Peyer's patch (tissue), 4 donors: Measurements from ENCODE around the gene SEPTIN5.

Experiments
- POLR2A ChIP-seq, 2 donors: fragments of 450-650 bp; IDR thresholded peaks; one replicate each; pipeline ENCODE4 v1.5.1; 2017; ENCODE audit warnings: antibody characterized with exemption in 2 of 2, mild to moderate bottlenecking in 2 of 2, moderate library complexity in 2 of 2
- TF ChIP-seq, protein P1 (sequence below), 6 experiments: fragments of 450-650 bp in 4 of 6; fragments of 200-600 bp in 2 of 6; sonication (generic) in 1 of 6; IDR thresholded peaks; one replicate each; pipeline ENCODE4 v1.5.1; 2017 to 2019; ENCODE audit warnings: antibody characterized with exemption in 6 of 6, mild to moderate bottlenecking in 3 of 6, moderate library complexity in 1 of 6

DNA sequence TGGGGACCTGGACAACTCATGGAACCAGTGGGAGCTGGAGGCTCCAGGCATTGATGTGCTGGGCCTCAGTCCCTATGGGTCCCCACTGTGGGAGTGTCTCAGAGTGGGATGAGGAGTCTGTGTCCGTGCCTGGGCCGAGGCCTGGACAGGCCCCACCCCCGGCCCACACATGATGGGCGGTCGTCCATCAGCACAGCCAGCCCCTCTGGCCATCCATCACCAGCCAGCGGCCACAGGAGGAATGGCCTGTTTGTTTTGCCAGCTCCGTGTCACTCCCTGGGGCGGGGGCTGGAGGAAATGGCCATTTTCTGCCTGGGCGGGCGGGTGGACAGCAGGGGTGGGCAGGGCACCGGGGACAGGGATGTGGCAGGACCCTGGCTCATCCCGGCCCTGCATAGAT is 33.2 kb downstream of the SEPTIN5 start:
- TF ChIP-seq, protein P1, sequence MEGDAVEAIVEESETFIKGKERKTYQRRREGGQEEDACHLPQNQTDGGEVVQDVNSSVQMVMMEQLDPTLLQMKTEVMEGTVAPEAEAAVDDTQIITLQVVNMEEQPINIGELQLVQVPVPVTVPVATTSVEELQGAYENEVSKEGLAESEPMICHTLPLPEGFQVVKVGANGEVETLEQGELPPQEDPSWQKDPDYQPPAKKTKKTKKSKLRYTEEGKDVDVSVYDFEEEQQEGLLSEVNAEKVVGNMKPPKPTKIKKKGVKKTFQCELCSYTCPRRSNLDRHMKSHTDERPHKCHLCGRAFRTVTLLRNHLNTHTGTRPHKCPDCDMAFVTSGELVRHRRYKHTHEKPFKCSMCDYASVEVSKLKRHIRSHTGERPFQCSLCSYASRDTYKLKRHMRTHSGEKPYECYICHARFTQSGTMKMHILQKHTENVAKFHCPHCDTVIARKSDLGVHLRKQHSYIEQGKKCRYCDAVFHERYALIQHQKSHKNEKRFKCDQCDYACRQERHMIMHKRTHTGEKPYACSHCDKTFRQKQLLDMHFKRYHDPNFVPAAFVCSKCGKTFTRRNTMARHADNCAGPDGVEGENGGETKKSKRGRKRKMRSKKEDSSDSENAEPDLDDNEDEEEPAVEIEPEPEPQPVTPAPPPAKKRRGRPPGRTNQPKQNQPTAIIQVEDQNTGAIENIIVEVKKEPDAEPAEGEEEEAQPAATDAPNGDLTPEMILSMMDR (IDR thresholded peaks at IDR 0.05), result no peak
- no peak for TF ChIP-seq POLR2A (IDR thresholded peaks at IDR 0.05)
